ENCODE data around the gene ADAMTSL1. TPM values are rescaled to one million over a fixed set of nuclear protein-coding genes. Genes with fewer than 3 reads are reported as not detected.

ADAMTSL1 gene
- total RNA-seq, 1 experiment from 2014 or later: not detected

DNA sequence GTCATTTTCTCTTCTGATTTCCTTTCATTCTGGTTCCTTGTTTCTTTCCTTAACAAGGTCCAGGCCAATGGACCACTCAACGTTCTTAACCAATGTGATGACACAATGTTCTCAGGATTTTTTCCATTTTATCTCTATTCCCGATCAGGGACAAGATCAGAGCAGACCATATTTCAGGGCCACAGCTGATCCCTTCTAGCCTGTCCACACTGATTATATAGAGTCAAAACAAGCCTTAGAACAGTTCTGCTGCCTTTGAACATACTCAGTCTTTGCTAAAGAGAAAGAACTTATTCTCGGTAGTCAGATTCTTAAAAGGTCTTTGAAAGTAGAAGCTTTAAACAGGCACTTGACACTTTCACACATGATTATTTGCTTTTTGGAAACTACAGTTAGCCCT is 188.4 kb downstream of the ADAMTSL1 start:
- Histone ChIP-seq H3K27ac (ENCODE audit: low read depth, low read length) (no peak overlapping the region), H3K79me2 (ENCODE audit: insufficient read depth, low read length) (no peaks in the 10 kb centered on the region), H3K27me3 (ENCODE audit: insufficient read depth, low read length) (peaks cover 5% of the 10 kb centered on the region; the same call in 1 of the 2 replicates), H3K9ac (ENCODE audit: low read length) (no peak overlapping the region), H3K4me1 (ENCODE audit: control insufficient read depth in 1 of 2, insufficient read depth in 2 of 2, low read length in 2 of 2) (no peaks in the 10 kb centered on the region), H3K9me3 (ENCODE audit: control insufficient read depth in 1 of 2, insufficient read depth in 1 of 2, low read depth in 1 of 2, low read length in 2 of 2) (no peaks in the 10 kb centered on the region), H3K36me3 (ENCODE audit: control insufficient read depth in 1 of 2, insufficient read depth in 2 of 2, low read length in 2 of 2) (no peaks in the 10 kb centered on the region), H2AFZ (ENCODE audit: low read depth, low read length, poor library complexity, severe bottlenecking) (no peak overlapping the region), H3K4me3 (replicated peaks in 1 of 2; ENCODE audit: low read depth in 1 of 2, low read length in 2 of 2) (no peak overlapping the region), H3K4me2 (ENCODE audit: low read length) (no peak overlapping the region), H4K20me1 (ENCODE audit: insufficient read depth) (no peaks in the 10 kb centered on the region), H3K9me2 (ENCODE audit: insufficient read depth) (no peaks in the 10 kb centered on the region)
- ChIA-PET CTCF (no interaction called here), POLR2A (no interaction called here), RAD21 (ENCODE audit: low non-redundant PET in 1 of 2, low total read pairs in 2 of 2, uncharacterized antibody in 2 of 2, unreplicated experiment in 2 of 2) (no interaction called here)
- DNase-seq (ENCODE audit: low read depth, low spot score): no peak
- BruUV-seq (replicated peaks): no TSS peak
- intact Hi-C loops (cut with micrococcal nuclease): no loop called here
- no peak for TF ChIP-seq SP1 (IDR thresholded peaks at IDR 0.05; ENCODE audit: low read depth)
- TF ChIP-seq, protein P1, sequence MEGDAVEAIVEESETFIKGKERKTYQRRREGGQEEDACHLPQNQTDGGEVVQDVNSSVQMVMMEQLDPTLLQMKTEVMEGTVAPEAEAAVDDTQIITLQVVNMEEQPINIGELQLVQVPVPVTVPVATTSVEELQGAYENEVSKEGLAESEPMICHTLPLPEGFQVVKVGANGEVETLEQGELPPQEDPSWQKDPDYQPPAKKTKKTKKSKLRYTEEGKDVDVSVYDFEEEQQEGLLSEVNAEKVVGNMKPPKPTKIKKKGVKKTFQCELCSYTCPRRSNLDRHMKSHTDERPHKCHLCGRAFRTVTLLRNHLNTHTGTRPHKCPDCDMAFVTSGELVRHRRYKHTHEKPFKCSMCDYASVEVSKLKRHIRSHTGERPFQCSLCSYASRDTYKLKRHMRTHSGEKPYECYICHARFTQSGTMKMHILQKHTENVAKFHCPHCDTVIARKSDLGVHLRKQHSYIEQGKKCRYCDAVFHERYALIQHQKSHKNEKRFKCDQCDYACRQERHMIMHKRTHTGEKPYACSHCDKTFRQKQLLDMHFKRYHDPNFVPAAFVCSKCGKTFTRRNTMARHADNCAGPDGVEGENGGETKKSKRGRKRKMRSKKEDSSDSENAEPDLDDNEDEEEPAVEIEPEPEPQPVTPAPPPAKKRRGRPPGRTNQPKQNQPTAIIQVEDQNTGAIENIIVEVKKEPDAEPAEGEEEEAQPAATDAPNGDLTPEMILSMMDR (IDR thresholded peaks at IDR 0.05 in 2 of 3, conservative IDR thresholded peaks at IDR 0.05 in 1 of 3; ENCODE audit: borderline replicate concordance in 1 of 3, insufficient read depth in 1 of 3, low read depth in 2 of 3, low read length in 2 of 3): no peak
- no peak for TF ChIP-seq FOSL1 (IDR thresholded peaks at IDR 0.05; ENCODE audit: low read depth)
- TF ChIP-seq ZFX (IDR thresholded peaks at IDR 0.05): no peak
- ATAC-seq: no peak

DNA sequence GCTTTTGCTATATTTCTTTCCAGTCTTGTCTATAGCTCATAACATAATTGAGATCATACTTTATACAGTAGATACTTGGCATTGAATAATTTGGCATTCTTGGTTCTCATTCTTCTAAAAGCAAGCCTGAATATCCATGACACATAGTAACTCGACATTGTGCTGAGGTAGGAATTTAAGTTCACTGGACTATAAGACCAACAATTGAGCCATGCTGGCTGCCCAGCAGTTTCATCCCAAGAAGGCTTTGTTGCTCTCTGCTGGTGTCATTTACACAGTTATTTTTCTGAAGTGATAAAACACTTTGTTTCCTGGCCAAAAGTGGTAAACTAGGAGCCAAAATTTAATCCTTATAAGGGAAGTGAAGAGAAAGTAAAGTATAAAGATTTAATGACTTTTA is 192.0 kb downstream of the ADAMTSL1 start:
- no peaks in the 10 kb centered on the region for H3K9me3 ChIP-seq (ENCODE audit: control insufficient read depth in 1 of 2, insufficient read depth in 1 of 2, low read depth in 1 of 2, low read length in 2 of 2)
- DNase-seq (ENCODE audit: low read depth, low spot score) (no peak), ATAC-seq (no peak)
- no TSS peak for BruUV-seq (replicated peaks)
- no peak overlapping the region for H2AFZ ChIP-seq (ENCODE audit: low read depth, low read length, poor library complexity, severe bottlenecking)
- no peak overlapping the region for H3K4me2 ChIP-seq (ENCODE audit: low read length)
- H3K36me3 ChIP-seq (ENCODE audit: control insufficient read depth in 1 of 2, insufficient read depth in 2 of 2, low read length in 2 of 2): no peaks in the 10 kb centered on the region
- no peak overlapping the region for H3K4me3 ChIP-seq (replicated peaks in 1 of 2; ENCODE audit: low read depth in 1 of 2, low read length in 2 of 2)
- H4K20me1 ChIP-seq (ENCODE audit: insufficient read depth): no peaks in the 10 kb centered on the region
- RAD21 ChIA-PET (ENCODE audit: low non-redundant PET in 1 of 2, low total read pairs in 2 of 2, uncharacterized antibody in 2 of 2, unreplicated experiment in 2 of 2): no interaction called here
- H3K27ac ChIP-seq (ENCODE audit: low read depth, low read length): no peak overlapping the region
- no peak overlapping the region for H3K9ac ChIP-seq (ENCODE audit: low read length)
- peaks cover 5% of the 10 kb centered on the region; the same call in 1 of the 2 replicates for H3K27me3 ChIP-seq (ENCODE audit: insufficient read depth, low read length)
- POLR2A ChIA-PET: no interaction called here
- CTCF ChIA-PET: no interaction called here
- H3K4me1 ChIP-seq (ENCODE audit: control insufficient read depth in 1 of 2, insufficient read depth in 2 of 2, low read length in 2 of 2): no peaks in the 10 kb centered on the region
- H3K79me2 ChIP-seq (ENCODE audit: insufficient read depth, low read length): no peaks in the 10 kb centered on the region
- intact Hi-C loops (cut with micrococcal nuclease): no loop called here
- no peaks in the 10 kb centered on the region for H3K9me2 ChIP-seq (ENCODE audit: insufficient read depth)
- TF ChIP-seq ZNF274 (IDR thresholded peaks at IDR 0.05; ENCODE audit: low read depth, low read length): no peak
- TF ChIP-seq POLR2AphosphoS5 (IDR thresholded peaks at IDR 0.05; ENCODE audit: low read depth, low read length): no peak
- no peak for TF ChIP-seq EZH2 (IDR thresholded peaks at IDR 0.05)
- TF ChIP-seq, protein P2, sequence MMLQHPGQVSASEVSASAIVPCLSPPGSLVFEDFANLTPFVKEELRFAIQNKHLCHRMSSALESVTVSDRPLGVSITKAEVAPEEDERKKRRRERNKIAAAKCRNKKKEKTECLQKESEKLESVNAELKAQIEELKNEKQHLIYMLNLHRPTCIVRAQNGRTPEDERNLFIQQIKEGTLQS (IDR thresholded peaks at IDR 0.05): no peak
- TF ChIP-seq YY1 (IDR thresholded peaks at IDR 0.05; ENCODE audit: extremely low read depth, insufficient replicate concordance, low read depth, low read length): no peak
- no peak for TF ChIP-seq ELF1 (IDR thresholded peaks at IDR 0.05; ENCODE audit: borderline replicate concordance, low read depth)
- TF ChIP-seq, protein P1 (IDR thresholded peaks at IDR 0.05 in 2 of 3, conservative IDR thresholded peaks at IDR 0.05 in 1 of 3; ENCODE audit: borderline replicate concordance in 1 of 3, insufficient read depth in 1 of 3, low read depth in 2 of 3, low read length in 2 of 3): no peak
